ENCODE results near the gene STMN1.
"Not testable (repeated sequence)": the region's sequence is repeated elsewhere in the genome, so short reads cannot be mapped to it uniquely, and the experiment has no call there.

STMN1 gene

DNA sequence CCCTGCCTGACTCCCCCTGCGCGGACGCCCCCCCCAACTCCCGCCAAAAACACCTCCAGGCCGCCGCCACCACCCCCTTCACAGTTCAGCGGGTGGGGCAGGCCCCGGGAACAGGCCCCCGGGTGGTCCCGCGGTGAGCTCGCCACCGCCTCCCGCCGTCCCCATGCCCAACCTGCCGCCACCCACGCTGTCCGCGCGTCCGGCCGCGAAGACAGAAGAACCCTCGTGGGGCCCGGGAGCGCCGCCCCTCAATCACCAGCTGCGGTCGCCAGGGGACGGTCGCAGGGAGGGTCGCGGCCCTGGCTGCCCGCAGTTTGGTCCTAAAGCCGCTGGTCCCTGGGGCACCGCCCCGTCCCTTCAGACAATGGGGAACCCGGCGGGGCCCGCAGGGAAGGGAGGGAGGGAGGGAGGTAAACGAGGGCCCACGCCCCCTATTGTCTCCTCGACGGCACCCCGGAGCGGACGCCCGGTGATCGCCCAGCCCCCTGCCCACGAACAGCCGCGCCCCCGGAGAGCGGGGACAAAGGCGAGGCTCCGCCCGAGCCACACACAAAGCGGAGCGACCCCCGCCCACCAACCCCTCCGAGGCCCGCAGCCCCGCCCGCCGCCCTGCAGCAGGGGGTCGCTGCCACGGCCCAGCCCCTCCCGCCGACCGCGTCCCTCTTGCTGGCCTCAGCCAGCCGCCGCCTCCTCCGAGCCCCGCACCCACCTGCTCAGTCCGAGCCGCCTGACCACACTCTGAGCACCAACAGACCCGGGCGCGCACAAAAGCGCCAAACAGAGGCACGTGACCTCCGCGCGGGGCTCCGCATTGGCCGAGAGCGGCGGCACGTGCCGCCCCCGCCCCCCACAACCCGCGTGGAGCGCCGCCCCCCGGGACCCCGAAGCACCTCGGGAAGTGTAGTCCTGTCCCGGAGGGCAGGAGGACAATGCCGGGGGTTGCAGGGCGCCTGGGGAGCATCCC is at the start of gene STMN1:
TSS of gene STMN1 (minus strand) at position 740 of the 964 bp plus-strand sequence. CDS start 1,743 bp downstream, outside the sequence.
- DNase-seq: peak; percentile 92

DNA sequence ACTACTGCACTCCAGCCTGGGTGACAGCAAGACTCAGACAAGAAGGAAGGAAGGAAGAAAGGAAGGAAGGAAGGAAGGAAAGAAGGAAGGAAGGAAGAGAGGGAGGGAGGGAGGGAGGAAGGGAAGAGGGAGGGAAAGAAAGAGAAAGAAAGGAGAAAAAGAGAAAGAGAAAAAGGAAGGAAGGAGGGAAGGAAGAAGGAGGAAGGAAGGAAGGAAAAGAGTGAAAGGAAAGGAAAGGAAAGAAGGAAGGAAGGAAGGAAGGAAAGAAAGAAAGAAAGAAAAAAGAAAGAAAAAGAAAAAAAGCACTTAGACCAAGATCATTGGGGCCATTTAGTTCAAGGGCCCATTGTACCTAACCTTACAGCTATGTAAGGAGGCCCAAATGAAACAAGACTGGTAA is 49.3 kb upstream of the STMN1 start:
- no peak for DNase-seq

DNA sequence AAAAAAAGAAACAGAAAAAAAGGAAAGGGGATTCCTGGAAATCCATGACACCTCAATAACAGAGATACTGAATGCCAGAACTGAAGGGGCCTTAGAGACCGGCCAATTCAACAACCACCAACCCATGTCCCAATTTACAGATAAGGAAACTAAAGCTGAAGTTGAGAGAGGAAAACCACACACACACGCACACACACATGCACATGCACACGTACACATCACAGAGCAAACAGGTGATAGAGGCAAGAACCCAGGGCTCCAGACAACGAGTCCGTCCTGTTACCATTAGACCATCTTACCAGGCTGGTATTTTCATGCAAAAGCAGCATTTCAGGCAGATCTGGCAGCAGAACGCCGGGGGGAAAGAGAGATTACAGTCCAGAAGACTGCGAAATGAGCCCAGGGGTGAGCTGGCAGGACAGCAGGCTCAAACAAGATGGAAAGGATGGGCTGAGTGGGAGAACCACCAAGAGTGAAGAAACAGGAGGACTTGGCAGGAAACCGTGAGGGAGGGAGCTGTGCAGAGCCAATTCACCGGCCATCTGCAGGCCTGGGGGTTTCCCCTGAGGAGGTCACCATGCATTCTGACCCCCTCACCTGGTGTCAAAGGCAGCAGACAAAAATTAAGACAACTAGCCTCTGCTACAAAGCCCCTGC is 48.2 kb upstream of the STMN1 start:
- DNase-seq: no peak

DNA sequence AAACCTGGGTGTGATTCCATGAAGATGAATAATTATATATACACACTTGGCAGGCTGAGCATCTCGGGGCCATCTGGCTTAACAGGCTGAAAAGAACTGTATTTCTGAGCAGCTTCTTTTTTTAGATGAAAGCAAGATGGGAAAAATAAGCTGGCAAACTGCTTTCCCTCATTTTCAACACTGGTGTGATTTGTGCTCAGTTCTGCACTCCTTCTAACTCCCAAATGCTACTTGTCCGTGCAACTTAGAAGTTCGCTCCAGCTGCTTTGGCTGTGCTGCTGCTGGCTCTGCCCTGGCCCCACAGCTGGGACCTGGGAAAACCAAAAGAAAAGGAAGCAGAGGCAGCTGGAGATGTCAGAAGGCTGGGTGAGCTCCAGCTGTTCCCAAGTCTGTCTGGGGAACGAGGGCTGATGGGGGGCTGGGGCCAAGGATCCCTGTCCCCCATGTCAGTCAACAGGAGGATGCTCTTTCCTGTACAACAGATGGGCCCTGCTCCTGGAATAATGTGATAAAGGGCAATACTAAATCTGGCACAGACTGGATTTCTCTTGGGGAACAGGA is 46.7 kb upstream of the STMN1 start:
- no peak for DNase-seq

DNA sequence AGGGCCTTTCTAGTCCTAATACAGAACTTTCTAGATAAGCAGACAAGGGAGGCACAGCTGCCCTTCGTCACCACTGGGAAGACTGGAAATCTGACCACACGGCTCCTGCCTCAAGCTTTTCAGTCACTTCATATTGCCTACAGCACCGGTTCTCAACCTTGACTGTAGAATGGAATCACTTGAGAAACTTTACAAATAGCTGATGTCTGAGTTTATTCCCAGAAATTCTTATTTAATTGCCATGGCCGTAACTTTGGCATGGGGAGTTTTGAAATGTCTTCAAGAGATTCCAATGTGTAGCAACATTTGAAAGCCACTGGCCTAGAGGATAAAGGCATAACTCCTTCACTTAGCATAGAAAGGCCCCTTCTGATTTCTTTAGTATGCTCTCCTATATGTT is 42.4 kb upstream of the STMN1 start:
- no peak for DNase-seq

DNA sequence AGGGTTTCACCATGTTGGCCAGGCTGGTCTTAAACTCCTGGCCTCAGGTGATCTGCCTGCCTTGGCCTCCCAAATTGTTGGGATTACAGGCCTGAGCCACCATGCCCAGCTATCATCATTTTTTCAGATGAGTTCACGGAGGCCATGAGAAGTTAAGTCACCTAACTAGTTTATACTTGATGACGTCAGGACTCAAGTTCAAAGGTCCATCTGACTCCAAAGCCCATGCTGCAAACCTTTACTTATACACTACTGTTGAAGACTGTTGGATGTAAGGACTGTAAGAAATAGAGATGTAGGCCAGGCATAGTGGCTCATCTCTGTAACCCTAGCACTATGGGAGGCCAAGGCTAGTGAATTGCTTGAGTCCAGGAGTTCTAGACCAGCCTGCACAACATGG is 40.8 kb upstream of the STMN1 start:
- DNase-seq: no peak

DNA sequence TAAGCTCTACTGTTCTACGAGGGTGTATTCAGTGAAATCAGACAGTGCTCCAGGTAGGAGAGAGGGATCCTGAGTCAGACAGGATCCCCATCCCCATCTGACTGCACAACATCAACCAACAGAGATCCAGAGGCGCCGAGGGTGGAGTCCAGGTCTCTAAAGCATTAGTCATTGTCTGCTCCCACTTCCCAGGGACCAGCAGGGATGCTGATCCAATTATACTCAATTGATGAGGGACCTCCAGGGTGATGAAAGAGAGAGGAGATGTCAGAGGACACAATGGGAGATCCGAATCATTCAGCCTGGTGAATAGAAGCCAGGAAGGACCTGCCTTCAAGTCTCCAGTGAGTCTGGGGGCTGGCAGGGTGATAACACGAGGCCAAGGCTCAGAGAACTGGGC is 39.5 kb upstream of the STMN1 start:
- DNase-seq: no peak

DNA sequence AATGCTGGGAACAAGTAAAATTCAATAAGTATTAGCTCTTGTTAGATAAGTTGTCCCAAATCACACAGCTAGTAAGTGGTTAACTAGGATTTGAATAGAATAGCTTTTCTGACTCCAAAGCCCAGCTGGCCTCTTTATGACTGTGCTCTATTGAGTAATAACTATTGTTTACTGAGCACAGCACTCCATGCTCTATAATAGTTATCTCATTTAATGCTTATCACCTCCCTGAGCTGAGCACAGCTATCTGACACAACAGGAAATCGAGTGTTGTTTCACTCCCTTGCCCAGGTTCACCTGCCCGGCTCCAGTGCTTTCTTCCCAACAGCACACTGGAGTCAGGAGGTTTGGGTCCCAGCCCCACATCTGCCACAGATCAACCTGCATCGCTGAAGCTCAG is 38.8 kb upstream of the STMN1 start:
- no peak for DNase-seq

DNA sequence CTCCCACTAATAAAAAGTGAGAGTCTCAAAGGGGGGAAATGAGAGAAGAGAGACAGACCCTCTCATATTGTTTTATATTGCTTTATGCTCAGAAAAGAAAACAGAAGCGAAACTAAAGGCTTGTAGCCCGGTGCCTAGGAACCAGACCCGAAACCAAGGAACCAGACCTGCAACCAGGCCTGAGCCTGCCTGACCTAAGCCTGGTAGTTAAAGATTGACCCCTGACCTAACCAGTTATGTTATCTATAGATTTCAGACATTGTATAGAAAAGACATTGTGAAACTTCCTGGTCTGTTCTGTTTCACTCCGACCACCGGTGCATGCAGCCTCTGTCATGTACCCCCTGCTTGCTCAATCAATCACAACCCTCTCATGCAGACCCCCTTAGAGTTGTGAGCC is 37.3 kb upstream of the STMN1 start:
- not testable (repeated sequence) for DNase-seq

DNA sequence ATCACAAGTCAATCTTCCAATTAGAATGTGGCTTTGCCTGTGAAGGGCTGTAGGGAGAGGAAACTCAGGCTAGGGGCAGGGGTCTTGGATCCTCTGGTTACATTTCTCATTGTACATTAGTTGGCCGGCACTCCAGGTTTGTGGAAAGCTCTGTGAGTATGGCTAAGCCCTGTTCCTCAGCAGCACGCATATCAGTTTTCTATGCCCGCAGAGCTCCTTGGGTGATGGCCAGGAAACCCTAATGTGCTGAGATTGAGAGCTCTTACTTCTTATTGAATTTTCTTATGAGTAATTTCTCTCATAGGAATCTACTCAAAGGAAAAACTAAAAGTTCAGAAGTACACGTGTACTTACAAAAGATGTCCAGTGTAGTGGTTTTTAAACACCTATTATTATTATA is 30.7 kb upstream of the STMN1 start:
- DNase-seq: no peak

DNA sequence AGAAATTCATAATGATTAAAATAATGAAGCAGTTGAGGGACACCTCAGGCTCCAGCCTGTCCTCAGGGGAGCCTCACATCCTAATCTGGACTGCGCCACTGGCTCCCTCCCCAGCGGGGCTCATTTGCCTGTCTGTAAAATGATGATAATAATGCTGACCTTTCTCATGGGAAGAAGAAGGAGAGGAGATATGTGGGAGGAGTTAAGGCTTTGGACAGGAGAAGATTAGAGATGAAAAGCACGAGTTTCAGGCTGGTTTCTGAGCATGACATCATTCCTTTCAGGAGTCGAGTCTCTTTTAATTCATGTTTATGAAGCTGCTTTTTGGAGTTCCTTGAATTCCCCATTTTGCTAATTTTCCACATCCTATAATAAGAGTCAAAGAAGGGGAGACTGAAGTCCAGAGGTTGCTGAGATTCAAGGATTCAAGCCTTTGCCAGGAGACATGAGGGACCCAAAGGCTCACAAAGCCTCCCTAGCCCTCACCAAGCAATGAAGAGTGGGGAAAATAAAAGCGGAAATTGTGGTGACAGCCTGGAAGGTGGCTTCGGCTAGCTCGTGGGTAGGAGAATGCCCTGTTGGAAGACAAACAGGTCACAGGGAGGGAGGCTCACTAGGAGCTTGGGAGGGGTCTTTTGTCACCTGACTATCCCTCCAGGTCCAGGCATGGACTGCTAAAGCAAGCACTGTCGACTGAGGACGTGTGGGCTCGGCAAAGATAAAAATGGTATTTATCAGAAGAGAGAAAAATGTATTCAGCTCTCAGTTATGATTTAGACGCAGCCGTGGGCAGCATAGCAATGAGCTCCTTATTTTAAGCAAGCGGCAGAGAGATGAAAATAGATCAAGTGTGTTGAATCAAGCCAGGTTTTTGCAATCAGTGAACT is 27.5 kb upstream of the STMN1 start:
- no peak for DNase-seq

DNA sequence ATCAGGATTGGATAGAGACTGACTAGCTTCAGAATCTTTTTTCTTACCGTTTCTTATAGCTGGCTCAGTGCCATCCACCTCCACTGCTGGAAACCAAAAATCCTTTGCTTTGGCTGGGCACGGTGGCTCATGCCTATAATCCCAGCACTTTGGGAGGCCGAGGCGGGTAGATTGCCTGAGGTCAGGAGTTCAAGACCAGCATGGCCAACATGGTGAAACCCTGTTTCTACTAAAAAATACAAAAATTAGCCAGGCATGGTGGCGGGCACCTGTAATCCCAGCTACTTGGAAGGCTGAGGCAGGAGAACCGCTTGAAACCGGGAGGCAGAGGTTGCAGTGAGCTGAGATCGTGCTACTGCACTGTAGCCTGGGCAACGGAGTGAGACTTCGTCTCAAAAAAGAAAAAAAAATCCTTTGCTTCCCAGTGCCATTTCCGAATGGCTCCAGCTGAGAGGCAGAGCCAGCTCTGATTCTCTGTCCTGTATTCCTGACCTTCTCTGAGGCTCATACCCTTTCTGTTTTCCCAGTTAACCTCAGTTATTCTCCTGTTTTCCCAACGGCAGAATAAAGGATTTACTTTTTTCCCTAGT is 26.7 kb upstream of the STMN1 start:
- not testable (repeated sequence) for DNase-seq

DNA sequence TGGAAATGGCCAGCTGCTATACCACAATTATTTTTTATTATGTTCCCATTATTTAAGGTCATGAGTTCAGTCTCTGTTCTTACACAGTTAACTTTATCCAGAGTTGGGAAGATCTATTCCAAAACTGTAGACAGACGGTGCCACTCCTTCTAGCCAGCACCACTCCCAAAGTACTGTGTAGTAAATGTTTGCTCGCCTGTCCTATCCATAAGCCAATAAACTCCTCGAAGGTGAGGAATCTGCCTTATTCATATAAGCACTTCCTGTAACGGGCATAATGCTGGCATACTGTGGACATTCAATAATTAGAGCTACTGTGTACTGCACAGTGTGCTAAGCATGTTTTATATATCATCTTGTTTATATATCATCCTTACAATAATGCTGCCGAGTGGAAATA is 26.1 kb upstream of the STMN1 start:
- no peak for DNase-seq

DNA sequence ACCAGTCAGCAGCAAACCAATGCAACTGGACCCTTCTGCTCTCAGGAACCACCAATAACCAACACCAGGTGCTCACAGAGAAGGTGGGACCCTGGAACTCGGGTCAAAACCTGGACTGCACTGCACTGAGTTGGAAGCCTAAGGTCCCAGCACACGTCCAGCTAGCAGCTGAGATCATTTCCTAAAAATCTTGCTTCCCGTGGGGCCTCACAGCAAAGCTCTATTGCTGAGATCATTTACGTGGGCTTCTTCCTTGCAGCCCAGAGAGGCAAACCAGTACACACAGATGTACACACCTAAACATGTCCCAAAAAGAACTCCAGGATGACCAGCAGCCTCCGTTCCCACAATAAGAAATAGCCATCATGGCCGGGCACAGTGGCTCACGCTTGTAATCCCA is 22.8 kb upstream of the STMN1 start:
- DNase-seq: no peak

DNA sequence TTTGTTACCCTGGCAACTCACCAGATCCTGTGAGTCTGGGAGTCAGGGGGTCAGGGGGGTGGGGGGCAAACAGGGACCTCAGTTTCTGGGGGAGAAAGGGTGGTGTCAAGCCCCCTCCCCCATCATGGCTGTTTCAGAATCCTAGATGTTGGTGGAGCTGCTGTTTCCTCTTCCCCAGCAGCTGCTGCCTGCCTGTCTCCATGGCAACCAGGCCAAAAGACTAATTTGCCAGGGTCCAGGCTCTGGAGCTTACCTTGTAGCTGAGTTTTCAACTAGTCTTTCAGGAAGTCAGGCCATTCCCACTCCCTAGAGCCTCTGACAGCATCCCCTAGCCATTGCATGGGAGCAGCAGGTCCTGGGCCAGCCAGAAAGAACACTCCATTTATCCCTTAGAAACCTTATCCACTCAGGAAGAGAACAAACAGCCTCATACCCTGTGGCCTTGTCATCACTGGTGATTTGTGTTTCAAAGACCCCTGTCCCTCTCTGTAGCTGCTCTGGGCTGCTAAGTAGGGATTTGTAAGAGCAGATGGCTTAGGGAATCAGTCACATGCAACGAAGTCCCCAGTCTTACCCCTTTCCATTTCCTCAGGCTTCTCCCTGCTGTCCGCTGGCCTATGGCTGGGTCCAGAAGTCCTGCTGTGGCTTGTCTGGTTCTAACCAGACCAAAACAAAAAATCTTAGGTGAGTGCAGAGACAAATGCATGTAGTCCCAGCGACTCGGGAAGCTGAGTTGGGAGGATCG is 21.5 kb upstream of the STMN1 start:
- DNase-seq: no peak

DNA sequence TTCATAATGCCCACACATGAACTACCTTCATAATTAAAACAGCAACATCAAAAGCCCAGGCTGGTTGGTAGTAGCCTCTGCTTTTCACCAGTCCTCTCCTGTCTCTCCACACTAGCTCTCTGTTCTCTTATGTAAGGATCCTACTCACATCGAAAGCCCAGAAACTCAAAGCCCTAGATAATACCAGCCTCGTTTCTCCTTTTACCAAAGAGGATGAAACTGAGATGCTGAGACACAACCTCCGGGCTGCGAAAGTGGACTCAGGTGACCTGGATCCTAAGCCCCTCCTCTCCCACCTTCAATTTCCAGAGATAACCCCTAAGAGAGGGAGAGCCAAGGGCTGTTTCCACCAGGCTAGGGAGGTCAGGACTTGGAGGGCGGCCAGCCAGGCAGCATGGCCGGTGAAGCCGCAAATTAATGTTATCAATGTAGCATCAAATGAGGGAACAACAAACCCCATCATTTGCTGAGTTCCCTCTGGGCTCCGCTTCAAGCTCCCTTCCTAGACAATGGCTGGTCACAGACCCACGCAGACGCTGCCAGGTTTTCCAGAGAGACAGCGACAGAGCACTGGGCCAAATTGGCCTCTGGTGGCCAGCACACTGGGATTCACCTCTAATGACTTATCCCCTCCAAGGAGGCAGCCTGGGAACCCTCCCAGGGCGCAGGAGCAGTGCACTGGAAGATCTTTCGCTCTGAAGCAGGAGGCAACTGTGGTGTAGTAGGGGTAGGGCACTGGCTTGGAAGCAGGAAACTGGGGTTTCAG is 20.7 kb upstream of the STMN1 start:
- DNase-seq: no peak

DNA sequence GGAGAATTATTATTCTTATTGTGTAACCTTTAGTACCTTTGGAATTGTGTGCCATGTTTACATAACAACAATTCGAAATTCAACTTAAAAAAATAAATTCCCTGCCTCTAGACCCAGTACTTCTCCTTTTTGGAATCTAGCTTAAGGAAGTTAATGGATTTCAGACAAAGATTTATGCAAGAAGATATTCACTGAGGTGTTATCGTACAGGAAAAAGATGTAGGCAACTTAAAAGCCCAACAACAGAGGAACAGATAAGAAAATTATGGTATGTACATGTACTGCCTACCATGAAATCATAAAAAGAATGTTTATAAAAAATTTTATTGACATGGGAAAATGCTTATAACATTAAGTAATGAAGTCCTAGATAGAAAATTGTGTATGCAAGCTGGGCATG is 18.2 kb upstream of the STMN1 start:
- no peak for DNase-seq

DNA sequence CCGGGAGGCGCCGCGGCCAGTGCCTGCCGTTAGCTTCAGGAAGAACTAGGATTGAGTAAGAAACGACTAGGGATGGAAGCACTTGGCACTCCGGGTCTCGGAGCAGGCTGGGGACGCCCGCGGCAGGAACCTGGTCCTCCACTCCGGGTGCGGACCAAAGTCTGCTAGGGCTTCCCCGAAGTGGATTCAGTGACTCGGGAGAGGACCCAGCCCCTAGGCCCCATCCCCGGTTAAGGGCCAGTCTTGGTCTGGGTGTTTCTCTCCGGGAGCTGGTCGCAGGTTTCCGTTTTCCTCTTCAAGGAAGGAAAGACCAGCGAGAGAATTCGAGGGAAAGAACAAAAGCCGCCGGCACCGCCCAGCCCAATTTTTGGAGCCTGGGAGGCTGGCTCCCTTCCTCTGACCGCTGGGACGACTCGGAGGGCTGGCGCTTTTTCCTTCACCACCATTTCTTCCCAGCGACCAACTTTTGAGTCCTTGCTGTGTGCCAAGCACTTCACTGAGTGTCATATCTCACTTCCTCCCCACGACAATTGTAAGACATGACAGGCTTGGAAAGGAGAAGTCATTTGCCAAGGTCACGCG is 16.8 kb upstream of the STMN1 start:
- no peak for DNase-seq

DNA sequence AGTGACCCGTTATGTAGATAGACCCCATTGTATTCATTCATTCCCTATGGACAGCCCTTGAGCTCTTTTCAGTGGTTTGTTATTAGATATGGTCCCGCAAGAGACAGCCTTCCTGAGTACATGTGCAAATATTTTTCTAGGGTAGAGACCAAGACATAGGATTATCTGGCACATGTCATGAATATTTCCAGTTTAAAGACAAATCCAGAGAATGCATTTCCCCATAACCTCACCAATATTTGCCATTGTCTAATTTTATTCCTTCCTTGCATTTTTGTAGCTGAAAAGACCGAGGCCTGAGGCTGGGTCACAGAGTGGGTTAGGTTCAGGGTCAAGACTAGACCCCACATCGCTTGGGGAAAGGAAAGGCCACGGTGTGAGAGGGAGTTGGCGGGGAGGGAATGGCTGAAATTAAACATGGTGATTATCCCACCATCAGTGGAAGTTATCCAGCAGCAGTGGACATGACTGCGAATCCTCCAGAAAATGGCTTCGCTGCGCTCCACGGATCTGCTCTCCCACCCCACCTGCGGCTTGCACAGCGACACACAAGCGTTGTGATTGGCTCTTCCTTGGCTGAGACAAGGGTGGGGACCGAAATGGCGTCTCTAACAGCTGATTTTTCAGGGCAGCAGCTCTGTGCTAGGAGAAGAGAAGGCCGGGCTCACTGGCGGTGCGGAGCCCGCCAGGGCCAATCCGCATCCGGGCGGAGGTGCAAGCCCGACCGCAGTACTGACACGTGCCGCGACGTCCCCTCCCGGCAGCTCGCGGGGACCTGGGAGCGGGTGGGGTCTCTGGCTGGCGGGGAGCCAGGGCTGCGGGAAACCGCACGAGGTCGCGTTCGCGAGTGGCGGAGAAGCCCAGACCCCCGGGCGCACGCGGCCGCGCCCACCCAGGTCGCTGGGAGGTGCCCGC is 16.1 kb upstream of the STMN1 start:
- DNase-seq: peak; percentile 42

Measured in activated naive CD4-positive, alpha-beta T cell treated with anti-CD3 and anti-CD28 coated beads, Interleukin-2, amount 50 U/mL, for 16 hours (primary cell).